HG03571 (cell line): ENCODE results near the gene OMA1.

ENCODE experiments used
- ATAC-seq: cut with Tn5 transposase; IDR thresholded peaks from one replicate; pipeline ENCODE4 v1.9.1; 2021; ENCODE audit not compliant: unreplicated experiment

Gene OMA1

DNA sequence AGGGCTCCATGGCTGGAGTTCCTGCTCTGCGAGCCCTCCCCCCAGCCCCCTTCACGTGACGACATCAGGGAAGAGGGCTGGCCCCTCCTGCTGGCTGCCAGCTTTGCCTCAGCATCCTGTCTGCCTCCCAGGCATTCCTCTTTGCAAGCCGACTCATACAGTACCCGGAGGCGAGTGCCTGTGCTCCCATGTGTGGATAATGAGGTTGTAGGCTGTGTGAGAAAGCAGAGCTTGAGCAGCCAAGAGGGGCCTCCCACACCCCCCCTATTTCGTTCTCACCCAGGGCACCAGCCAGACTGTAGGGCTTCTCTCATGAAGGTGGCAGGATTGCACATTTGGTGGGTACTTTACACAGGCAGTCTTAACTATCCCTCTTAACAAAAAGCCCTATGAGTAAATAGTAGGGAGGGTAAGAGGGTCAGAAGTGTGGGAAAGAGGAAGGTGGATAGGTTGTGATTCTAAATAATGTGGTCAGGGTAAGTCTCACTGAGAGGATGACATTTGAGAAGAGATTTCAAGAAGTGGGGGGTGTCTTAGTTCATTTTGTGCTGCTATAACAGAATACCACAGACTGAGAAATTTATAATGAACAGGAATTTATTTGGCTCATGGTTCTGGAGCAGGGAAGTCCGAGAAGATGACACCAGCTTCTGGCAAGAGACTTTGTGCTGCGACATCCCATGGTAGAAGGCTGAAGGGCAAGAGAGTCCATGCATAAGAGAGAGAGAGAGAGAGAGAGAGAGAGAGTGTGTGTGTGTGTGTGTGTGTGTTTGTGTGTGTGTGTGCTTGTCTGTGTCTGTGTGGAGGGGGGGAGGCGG lies 113.5 kb downstream of the OMA1 start:
- ATAC-seq: no peak

DNA sequence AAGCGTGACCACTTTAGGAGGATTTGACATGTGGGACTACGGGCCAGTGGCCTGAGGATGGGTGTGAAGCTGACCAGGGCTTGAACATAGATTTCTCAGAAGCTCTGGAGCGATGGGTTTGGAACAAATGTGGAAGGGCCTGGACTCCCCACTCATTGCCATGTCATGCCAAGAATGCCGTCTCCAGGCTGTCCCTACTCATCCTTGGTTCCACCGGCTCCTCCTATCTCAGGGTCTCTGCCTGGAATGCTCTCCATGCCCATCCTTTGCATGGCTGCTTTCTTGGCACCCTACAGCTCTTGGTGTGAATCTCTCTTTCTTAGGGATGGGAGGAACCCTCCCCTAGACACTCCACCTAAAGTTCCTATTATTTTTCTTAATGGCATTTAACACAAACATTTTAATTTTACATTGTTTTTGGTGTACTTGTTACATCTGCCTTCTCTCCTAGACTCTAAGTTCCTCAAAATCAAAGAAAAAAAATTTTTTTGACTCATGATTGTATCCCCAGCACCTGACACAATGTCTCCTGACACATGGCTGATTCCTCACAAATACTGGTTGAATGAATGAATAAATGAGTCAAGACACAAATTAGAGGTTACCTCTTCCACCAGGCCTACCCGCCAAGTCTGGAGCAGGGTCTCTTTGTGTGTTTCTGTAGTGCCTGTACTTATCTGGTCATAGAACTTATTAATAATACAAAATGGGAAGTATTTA lies 114.5 kb downstream of the OMA1 start:
- ATAC-seq: no peak
